Activated CD8-positive, alpha-beta memory T cell treated with anti-CD3 and anti-CD28 coated beads for 24 hours (primary cell): Measurements from ENCODE around the gene ACSM2B.
"Not testable (repeated sequence)": the region's sequence is repeated elsewhere in the genome, so short reads cannot be mapped to it uniquely, and the experiment has no call there.

ENCODE experiments used
- DNase-seq: peaks from one replicate; pipeline ENCODE4 v3.0.0-alpha.2; 2020

The ACSM2B gene

DNA sequence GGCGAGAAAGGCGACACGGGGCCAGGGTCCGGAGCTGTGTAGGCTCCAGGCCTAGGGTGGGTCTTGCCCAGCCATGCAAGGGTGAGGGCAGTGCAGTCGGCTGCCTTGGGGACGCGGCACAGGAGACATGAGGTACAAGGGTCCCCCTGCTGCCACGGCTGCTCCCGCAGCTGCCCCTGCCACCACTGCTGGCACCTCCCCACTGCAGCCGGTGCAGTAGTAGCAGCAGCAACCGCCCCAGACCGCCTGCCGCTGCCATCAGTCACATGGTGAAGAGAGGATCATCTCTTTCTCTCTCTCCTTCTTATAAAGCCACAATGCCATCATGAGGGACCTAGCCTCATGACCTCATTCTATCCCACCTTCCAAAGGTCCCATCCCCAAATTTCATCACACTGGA, 44.4 kb downstream of the ACSM2B start:
- DNase-seq = not testable (repeated sequence)

DNA sequence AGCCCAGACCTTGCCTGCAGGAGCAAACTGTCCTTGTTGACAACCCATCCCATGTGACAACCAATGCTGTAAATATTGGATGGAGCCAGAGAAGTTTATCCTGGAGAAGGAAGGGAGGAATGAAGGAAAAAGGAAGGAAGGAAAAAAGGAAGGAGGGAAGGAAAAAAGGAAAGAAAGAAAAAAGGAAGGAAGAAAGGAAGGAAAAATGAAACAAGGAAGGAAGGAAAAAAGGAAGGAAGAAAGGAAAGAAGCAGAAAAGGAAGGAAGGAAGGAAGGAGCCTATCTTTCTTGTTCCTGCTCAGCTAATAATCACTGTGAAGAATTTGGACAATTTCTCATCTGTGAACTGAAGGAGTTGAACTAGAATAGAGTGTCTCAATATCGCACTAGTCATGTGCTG, 56.1 kb downstream of the ACSM2B start:
- no peak for DNase-seq

DNA sequence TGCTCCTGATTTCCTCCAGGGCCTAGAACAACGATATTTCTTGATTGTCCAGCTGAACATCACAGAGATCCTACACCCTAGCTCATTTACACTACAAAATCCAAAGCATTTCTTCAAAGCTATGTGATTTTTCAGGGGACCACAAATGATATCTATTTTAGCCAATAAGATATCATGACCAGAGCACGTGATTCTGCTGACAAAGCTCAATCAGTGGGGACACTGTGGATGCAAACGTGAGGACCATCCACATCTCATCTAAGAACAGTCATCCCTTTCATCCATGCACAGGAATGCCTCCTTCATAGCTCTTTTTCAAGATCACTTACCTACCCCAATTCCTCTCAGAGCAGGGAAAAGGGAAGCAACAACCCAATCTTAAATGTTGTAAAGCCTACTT, 56.9 kb downstream of the ACSM2B start:
- no peak for DNase-seq

DNA sequence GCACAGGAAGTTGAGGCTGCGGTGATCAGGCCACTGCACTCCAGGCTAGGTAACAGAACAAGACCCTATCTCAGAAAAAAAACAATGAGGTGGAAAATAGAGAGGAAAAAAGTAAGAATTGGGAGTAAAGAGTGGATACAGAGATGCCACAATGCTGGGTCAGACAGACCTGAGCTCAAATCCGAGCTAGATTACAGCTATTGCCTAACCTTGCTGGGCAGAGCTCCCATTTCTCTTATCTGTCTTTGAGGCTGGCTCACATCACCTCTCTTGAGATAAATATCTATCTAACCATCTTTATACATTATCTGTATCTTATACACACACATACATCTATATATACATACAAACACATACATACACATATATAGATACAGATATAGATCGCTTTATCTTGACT, 59.0 kb downstream of the ACSM2B start:
- no peak for DNase-seq

DNA sequence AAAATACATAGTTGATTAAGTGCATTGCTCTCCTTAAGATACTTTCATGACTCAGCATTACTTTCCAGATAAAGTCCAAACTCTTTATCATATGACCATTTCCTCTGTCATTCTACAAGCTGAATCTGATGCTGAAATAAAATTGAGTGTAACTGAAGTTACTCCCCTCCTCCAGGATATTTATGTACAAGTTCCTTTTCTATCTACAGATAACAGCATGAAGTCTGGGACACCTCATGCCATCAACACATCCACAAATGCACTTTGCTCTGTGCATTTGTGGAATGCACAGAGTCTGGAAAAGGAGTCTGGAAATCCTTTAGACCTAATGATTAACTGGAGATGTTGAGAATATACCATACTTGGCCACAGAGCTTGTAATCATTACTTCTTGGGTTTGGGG, 60.5 kb downstream of the ACSM2B start:
- no peak for DNase-seq

DNA sequence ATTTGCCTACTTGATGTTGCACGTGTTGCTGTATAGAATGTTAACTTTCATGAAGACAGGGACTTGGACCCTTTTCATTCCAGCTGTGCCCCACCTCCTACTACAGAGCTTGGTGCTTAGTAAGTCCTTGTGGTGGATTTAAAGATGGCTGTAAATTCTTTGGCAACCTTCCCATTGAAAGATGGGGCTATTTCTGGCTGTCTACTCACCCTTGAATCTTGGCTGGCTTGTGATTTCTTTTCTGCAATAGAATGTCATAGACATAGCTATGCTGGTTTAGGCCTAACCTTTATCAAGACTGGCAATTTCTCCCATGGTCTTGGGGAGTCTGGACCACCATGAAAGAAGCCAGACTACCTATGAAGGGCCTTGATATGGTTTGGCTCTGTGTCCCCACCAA, 65.8 kb downstream of the ACSM2B start:
- no peak for DNase-seq

DNA sequence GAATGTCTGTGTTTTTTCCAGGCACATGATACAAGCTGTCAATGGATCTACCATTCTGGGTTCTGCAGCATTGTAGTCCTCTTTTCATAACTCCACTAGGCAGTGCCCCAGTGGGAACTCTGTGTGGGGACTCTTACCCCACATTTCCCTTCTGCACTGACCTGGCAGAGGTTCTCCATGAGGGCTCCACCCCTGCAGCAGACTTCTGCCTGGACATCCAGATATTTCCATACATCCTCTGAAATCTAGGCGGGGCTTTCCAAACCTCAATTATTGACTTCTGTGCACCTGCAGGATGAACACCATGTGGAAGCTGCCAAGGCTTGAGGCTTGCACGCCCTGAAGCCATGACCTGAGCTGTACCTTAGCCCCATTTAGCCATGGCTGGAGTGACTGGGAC, 68.9 kb downstream of the ACSM2B start:
- no peak for DNase-seq

DNA sequence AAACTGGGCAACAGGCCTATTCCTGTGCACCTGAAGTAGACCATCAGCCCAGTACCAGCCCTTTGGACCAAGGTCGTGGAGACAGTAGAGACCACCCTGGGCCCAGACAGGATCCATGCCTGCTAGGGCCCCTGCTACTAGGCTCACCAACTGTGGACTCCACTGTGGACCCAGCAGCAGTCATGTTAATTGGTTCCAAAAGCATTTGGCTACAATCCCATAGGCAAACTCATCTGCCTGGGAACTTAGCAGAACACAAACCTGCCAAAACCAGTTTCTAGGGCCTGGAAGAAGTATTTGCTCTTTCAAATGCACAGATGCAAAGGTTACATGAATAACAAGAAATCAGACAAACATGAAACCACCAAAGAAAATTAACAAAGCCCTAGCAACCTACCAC, 71.7 kb downstream of the ACSM2B start:
- no peak for DNase-seq

DNA sequence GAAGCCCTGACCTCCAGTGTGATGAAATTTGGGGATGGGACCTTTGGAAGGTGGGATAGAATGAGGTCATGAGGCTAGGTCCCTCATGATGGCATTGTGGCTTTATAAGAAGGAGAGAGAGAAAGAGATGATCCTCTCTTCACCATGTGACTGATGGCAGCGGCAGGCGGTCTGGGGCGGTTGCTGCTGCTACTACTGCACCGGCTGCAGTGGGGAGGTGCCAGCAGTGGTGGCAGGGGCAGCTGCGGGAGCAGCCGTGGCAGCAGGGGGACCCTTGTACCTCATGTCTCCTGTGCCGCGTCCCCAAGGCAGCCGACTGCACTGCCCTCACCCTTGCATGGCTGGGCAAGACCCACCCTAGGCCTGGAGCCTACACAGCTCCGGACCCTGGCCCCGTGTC, 84.7 kb downstream of the ACSM2B start:
- DNase-seq = not testable (repeated sequence)

DNA sequence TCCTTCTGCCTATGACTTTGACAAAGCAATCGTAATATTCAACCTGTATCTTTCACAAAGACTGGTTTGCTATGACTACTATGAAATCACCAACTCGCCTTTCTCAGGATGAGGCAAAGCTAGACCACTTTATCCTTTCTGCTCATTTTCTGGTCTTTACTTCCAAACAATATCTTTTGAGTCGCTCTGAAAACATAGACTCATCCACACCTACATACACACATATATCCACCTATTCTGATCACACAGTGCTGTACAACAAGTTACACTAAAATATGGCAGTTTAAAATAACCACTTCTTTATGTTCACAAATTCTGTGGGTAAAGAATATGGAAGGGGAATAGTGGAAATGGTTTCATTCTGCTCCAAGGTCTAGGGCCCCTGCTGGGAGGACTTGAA, 85.2 kb downstream of the ACSM2B start:
- DNase-seq = not testable (repeated sequence)
